HepG2 (cell line): Measurements from ENCODE around the gene NOTCH3. TPM values are rescaled to one million over a fixed set of nuclear protein-coding genes. Genes with fewer than 3 reads are reported as not detected.

Experiments used
- ATAC-seq: fragments of 200-7000 bp; cut with Tn5 transposase; 3 replicates; pipeline ENCODE4 v1.9.1; 2020; ENCODE audit warnings: mild to moderate bottlenecking, moderate library complexity
- BruUV-seq: library from RNA; stranded (reverse); fragments of 400-500 nt; replicated peaks from 2 replicates; lab custom pipeline; 2021; lab: Mats Ljungman, UMichigan
- CTCF ChIA-PET: fragments of 300-600 bp; formaldehyde crosslinking; extraction: SDS; loops from one replicate; lab custom pipeline; 2021; ENCODE audit warnings: low total read pairs, inconsistent platforms, low intra/inter-chr PET ratio; lab: Yijun Ruan, JAX
- POLR2A ChIA-PET: fragments of 350-600 bp; sonication (Branson Sonifier 250); formaldehyde crosslinking; loops from one replicate; lab custom pipeline; 2020; ENCODE audit warnings: antibody characterized with exemption, inconsistent platforms; lab: Yijun Ruan, JAX
- DNase-seq: peaks from one replicate; pipeline ENCODE4 v3.0.0-alpha.2; 2015; ENCODE audit warnings: low spot score
- FAIRE-seq: peaks from 3 replicates; lab custom pipeline; 2011; peaks lifted over from hg19 to GRCh38; lab: Jason Lieb, UNC
- H2AFZ ChIP-seq: one replicate; pipeline ENCODE4 v1.6.1; 2011; ENCODE audit warnings: low read length, inconsistent platforms
- H3K27ac ChIP-seq: fragments of 300-600 bp; 3 replicates; pipeline ENCODE4 v1.8.0; 2011; ENCODE audit warnings: mixed run types, mild to moderate bottlenecking, mixed read lengths, low read length, inconsistent platforms; ENCODE audit not compliant: insufficient read depth; ENCODE audit errors: extremely low read length
- H3K27me3 ChIP-seq, 2 experiments: fragments of 200-600 bp in 1 of 2; 2 replicates in 1 of 2; 3 replicates in 1 of 2; pipeline versions ENCODE4 v1.6.0 to v1.8.0; 2011; ENCODE audit warnings: low read length in 2 of 2, mild to moderate bottlenecking in 2 of 2, moderate library complexity in 2 of 2, inconsistent platforms in 1 of 2; ENCODE audit not compliant: insufficient read depth in 2 of 2, control insufficient read depth in 1 of 2
- H3K36me3 ChIP-seq, 2 experiments: fragments of 200-600 bp in 1 of 2; replicated peaks in 1 of 2; 2 replicates in 1 of 2; 3 replicates in 1 of 2; pipeline versions ENCODE4 v1.5.1 to v1.8.0; 2011; ENCODE audit warnings: low read length in 2 of 2, inconsistent platforms in 1 of 2; ENCODE audit not compliant: insufficient read depth in 2 of 2, control insufficient read depth in 1 of 2
- H3K4me1 ChIP-seq: 2 replicates; pipeline ENCODE4 v1.5.1; 2012; ENCODE audit warnings: low read length, inconsistent platforms; ENCODE audit not compliant: insufficient read depth
- H3K4me2 ChIP-seq: 2 replicates; pipeline ENCODE4 v1.6.0; 2011; ENCODE audit warnings: low read depth, low read length, inconsistent platforms
- H3K4me3 ChIP-seq, 3 experiments: fragments of 200-600 bp in 1 of 3; sonication (generic), shearing (Covaris generic) in 1 of 3; replicated peaks in 1 of 3; 2 replicates each; pipeline ENCODE4 v1.5.1; 2011 to 2016; ENCODE audit warnings: low read length in 3 of 3, inconsistent platforms in 2 of 3, low read depth in 2 of 3, mild to moderate bottlenecking in 2 of 3, control low read depth in 1 of 3, mixed read lengths in 1 of 3; ENCODE audit not compliant: insufficient read depth in 1 of 3
- H3K79me2 ChIP-seq: one replicate; pipeline ENCODE4 v1.6.1; 2011; ENCODE audit warnings: low read length, inconsistent platforms; ENCODE audit not compliant: insufficient read depth
- H3K9ac ChIP-seq: 2 replicates; pipeline ENCODE4 v1.6.0; 2011; ENCODE audit warnings: mild to moderate bottlenecking, low read depth, low read length, inconsistent platforms; ENCODE audit not compliant: insufficient read depth
- H3K9me3 ChIP-seq: 2 replicates; pipeline ENCODE4 v1.5.1; 2012; ENCODE audit warnings: mild to moderate bottlenecking, low read length
- H4K20me1 ChIP-seq: 2 replicates; pipeline ENCODE4 v1.6.0; 2011; ENCODE audit warnings: inconsistent platforms, mild to moderate bottlenecking, low read length, moderate library complexity; ENCODE audit not compliant: insufficient read depth
- AGO2 ChIP-seq: fragments of 200-400 bp; formaldehyde crosslinking; optimal IDR thresholded peaks from 2 replicates; pipeline ENCODE3; 2017; ENCODE audit warnings: mild to moderate bottlenecking, low read depth, low read length, moderate library complexity
- POLR2A ChIP-seq, 2 experiments: IDR thresholded peaks; 2 replicates each; pipeline ENCODE4 v1.6.1; 2011; ENCODE audit warnings: low read depth in 2 of 2, low read length in 2 of 2, mild to moderate bottlenecking in 1 of 2, moderate library complexity in 1 of 2; ENCODE audit not compliant: insufficient read depth in 1 of 2
- POLR2G ChIP-seq: fragments of 200-400 bp; formaldehyde crosslinking; IDR thresholded peaks from 2 replicates; pipeline ENCODE4 v1.6.1; 2018; ENCODE audit warnings: mild to moderate bottlenecking, low read depth, low read length, moderate library complexity
- RBM22 ChIP-seq: fragments of 200-400 bp; formaldehyde crosslinking; optimal IDR thresholded peaks from 2 replicates; pipeline ENCODE3; 2017; ENCODE audit warnings: mild to moderate bottlenecking, low read length, moderate library complexity
- SIN3A ChIP-seq: IDR thresholded peaks from 2 replicates; pipeline ENCODE4 v1.6.1; 2011; ENCODE audit warnings: low read depth, mild to moderate bottlenecking, control low read depth, low read length, borderline replicate concordance
- SIX1 ChIP-seq: sonication (generic); formaldehyde crosslinking; IDR thresholded peaks from 2 replicates; pipeline ENCODE4 v1.4.0; 2020; ENCODE audit warnings: missing genetic modification reagents, borderline replicate concordance
- WGBS: methylation state at CpG from one replicate; pipeline ENCODE4 v1.1.6; 2017; ENCODE audit warnings: low lambda C conversion rate; 5-methylcytosine and 5-hydroxymethylcytosine counted together
- in situ Hi-C: cut with HindIII; loops from 2 replicates; pipeline ENCODE4 v1.10.0; 2017; ENCODE audit warnings: low pct_unique_long_range_greater_than_20kb; ENCODE audit not compliant: extremely low pct_ligation_motif_present
- intact Hi-C: fragments of 100-400 bp; cut with micrococcal nuclease; formaldehyde crosslinking; loops from one replicate; pipeline ENCODE4 v1.10.0; 2022; ENCODE audit not compliant: unreplicated experiment
- polyA plus RNA-seq, 8 experiments: library from polyadenylated mRNA; depleted of rRNA in 3 of 8; stranded (reverse) in 7 of 8; unstranded in 1 of 8; fragments of >200 nt; fragmentation: Illumina TruSeq in 4 of 8; extraction: Trizol in 4 of 8; gene quantifications; 2 replicates each; pipeline versions ENCODE4 v1.2.1 to v1.2.3, GENCODE V29; 2011 to 2016; ENCODE audit warnings: low read depth in 4 of 8, missing spikeins in 1 of 8, mixed read lengths in 1 of 8; ENCODE audit not compliant: insufficient read depth in 1 of 8
- total RNA-seq, 5 experiments: library from RNA; depleted of rRNA; stranded (reverse); fragments of >200 nt; fragmentation: Illumina TruSeq; extraction: Trizol; gene quantifications; 2 replicates each; pipeline ENCODE4 v1.2.3, GENCODE V29; 2016; ENCODE audit warnings: low read depth in 1 of 5

The NOTCH3 gene
- total and polyA plus RNA-seq, 2 of the 13 experiments (the other 11 are each of a cell fraction or from before 2014, with no cell fraction given): 0.09 to 0.28 TPM

GRCh38 chr19:15245370-15246197, 44.8 kb upstream of the NOTCH3 start:
- Histone ChIP-seq H3K9me3 (no peaks in the 10 kb centered on the region), H4K20me1 (peaks cover 35% of the 10 kb centered on the region; the same call in 1 of the 2 replicates), H3K4me3 (no peak overlapping the region), H3K9ac (no peak overlapping the region), H3K36me3 (peaks cover 42 to 82% of the 10 kb centered on the region in 2 experiments), H2AFZ (no peak overlapping the region), H3K27me3 (no peaks in the 10 kb centered on the region), H3K4me2 (no peak overlapping the region), H3K79me2 (no peaks in the 10 kb centered on the region), H3K4me1 (peaks cover 36% of the 10 kb centered on the region), H3K27ac (no peak overlapping the region)
- POLR2A ChIA-PET: no interaction called here
- no peak for FAIRE-seq
- TF ChIP-seq SIX1 (CRISPR knock-in tag): no peak
- TF ChIP-seq RBM22: peak; percentile 70
- TF ChIP-seq SIN3A: no peak
- peak; percentile 72 for TF ChIP-seq AGO2
- 95% methylated on average over 10 of the region's 20 CpGs for WGBS
- intact Hi-C loops (loop anchor here (5.0 kb wide), 1 partner anchor 68 kb away; no protein-coding TSS in a partner anchor), in situ Hi-C loops (no loop called here)
- ATAC-seq: no peak
- BruUV-seq: no TSS peak
- CTCF ChIA-PET: no interaction called here
- no peak for DNase-seq

- no peak for FAIRE-seq
- Histone ChIP-seq H3K4me1 (peaks cover 28% of the 10 kb centered on the region), H3K4me2 (no peak overlapping the region), H2AFZ (no peak overlapping the region), H3K27me3 (no peaks in the 10 kb centered on the region), H3K4me3 (no peak overlapping the region)
- no TSS peak for BruUV-seq
- in situ Hi-C loops: no loop called here
- TF ChIP-seq SIX1 (CRISPR knock-in tag) (no peak), POLR2A (IDR thresholded peaks at IDR 0.05; ENCODE audit: insufficient read depth in 1 of 2, low read depth in 2 of 2, low read length in 2 of 2) (peak in 1 of 2 experiments; percentile 28; a peak in 1 of 4 replicates), POLR2G (peak; percentile 25; the same call in 1 of the 2 replicates), RBM22 (peak; percentile 91)
- TF ChIP-seq, all 625 proteins: peak for 3
- DNase-seq (no peak), ATAC-seq (no peak)
- 96% methylated on average over 4 of the region's 7 CpGs for WGBS
- Histone ChIP-seq H3K36me3 (peaks cover 47 to 82% of the 10 kb centered on the region in 2 experiments), H3K9me3 (no peaks in the 10 kb centered on the region), H4K20me1 (peaks cover 30% of the 10 kb centered on the region; the same call in 1 of the 2 replicates), H3K9ac (no peak overlapping the region), H3K79me2 (no peaks in the 10 kb centered on the region), H3K27ac (no peak overlapping the region)
- ChIA-PET POLR2A (no interaction called here), CTCF (no interaction called here)
- intact Hi-C loops: loop anchor here (5.0 kb wide), 1 partner anchor 68 kb away; no protein-coding TSS in a partner anchor
These were observed 44.0 kb upstream of the NOTCH3 start for GRCh38 chr19:15244808-15245207.
